HG02840 (cell line): Measurements from ENCODE around the gene ANKRD1.

ENCODE experiments used
- ATAC-seq: cut with Tn5 transposase; IDR thresholded peaks from one replicate; pipeline ENCODE4 v1.9.1; 2021; ENCODE audit warnings: mild to moderate bottlenecking, moderate library complexity, moderate number of reproducible peaks; ENCODE audit not compliant: unreplicated experiment, low FRiP score

ANKRD1 gene

DNA sequence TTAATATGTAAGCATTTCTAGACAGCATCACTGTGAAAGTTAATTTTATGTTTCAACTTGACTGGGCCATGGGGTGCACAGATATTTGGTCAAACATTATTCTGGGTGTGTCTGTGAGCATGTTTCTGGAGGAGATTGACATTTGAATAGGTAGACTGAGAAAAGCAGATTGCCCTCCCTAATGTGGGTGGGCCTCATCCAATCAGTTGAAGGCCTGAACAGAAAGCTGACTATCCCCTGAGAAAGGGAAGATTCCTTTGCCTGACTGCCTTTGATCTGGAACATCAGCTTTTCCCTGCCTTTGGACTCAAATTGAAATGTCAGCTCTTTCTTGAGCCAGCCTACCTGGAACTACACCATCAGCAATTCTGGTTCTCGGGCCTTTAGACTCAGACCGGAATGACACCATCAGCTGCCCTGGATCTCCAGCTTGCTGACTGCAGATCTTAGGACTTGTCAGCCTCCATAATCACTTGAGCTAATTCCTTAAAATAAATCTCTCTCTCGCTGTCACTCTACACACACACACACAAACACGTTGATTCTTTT, 54.8 kb downstream of the ANKRD1 start:
- no peak for ATAC-seq

DNA sequence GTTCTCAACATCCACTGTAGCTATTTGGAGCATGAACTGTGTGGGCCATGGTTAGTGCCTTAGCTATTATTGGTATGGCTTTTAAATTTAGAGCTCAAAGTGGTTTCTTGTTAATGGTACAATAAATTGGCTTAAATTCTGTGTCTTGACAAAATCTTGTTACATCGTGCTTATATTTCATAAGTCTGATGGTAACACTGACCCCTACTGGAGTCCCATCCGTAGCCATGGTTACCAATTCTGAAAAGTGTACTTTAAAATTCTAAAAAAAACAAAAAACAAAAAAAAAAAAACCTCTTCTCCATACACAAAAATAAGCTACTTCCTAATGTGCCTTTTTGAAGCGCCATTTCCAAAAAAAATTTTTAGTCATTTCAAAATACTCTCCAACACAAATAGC, 55.5 kb downstream of the ANKRD1 start:
- no peak for ATAC-seq

DNA sequence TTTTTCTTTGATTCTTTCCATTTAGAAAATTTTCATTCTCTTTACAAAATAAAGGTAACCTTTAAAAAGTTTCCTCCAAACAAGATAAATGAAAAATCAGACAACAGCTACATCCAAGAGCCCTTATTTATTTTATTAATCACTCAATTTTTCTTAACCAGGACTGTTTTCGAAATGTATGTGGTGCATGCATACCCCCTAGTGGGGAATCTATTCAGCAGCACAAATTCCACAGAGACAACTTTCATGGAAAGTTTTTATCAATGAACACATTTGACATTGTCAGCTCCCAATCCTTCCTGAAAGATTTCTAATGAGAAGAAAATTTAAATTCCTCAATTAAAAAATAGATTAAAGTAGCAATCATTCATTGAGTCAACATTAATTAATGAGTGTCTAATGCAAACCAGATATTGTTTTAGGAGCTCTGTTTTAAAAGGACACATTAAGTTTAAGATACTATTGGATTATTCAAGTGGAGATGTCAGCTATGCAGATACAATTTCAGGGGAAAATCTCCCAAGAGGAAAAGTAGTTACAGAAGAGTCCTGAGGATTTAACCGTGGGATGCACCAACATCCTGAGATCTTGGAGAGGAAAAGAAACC, 57.9 kb downstream of the ANKRD1 start:
- no peak for ATAC-seq
